NCI-H748 (cell line): Measurements from ENCODE around the gene FBH1.
A peak's percentile ranks its signal among the peaks of the same experiment; 100 is the strongest.

Experiments used
- DNase-seq: peaks from one replicate; lab custom pipeline; 2025; ENCODE audit not compliant: unreplicated experiment; lab: John Stamatoyannopoulos, UW

Gene FBH1

DNA sequence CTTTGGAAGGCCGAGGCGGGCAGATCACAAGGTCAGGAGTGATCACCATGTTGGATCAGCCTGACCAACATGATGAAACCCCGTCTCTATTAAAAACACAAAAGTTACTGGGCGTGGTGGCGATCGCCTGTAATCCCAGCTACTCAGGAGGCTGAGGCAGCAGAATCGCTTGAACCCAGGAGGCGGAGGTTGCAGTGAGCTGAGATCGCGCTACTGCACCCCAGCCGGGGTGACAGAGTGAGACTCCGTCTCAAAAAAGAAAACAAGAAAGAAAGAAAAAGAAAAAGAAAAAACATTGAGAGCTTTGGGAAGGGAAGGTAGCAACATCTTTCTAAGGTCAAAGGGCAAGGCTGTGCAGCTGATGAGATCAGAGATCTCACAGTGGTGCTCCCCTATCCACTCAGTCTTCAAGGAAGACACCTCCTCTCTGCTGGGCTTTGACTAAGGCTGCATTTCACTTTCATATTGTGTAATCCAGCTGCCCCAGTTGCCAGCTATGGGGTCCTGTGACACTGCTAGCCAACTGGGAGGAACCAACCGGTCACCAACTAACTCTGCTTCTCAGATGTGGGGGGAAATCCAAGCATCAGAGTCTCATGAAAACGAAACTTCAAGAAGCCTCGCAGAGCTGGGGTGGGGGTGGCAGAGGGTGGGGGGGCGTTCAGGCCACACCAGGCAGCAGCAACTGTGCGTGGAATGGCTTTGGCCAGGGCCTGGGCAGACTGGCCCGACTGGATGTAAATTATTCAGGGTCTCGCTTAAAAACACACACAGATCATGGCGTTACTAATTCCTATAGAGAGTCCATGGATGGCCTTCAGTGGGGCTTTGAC is 85.8 kb downstream of the FBH1 start:
- DNase-seq: no peak

DNA sequence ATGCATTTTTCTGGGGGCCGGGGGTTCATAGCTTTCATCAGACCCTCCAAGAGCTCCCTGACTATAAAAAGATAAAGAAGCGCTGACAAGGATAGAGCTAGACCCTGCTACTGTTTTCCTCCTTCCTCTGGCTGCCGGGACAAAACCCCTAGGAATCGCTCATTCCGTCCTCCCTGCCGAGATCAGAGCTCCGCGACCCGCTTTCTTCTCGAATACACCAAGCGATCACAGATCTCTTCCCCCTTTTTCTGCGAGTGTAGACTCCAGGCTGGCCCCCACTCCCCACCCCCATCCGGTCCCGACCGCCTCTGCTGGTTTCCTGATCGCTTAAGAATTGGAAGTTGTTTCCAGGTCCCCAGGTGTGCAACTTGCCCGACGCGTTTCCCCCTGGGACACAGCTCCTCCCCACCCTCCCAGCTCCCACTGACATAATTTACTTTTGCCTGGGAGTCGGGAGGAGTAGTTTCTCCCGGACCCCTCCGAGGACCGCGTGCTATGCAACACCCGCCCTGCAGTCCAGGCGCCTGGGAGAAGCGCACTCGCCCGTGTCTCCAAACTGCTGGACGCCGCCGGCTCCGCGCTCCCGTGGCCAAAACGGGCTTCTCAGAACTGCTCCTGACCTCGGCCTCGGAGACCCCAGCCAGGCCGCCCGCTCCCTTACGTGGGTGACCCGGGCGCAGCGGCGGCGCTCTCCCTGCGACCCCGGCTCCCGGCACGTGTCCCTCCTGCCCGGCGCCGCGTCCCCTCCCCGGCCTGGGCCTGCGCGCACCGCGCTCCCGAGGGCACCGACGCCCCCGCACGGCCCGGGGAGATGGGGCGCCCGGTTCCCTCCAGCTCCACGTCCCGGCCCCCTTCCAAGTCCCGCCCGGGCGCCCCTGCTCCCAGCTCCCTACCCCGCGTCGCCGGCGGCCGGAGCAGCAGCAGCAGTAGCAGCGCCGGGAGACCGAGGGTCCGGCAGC is 86.7 kb downstream of the FBH1 start:
- DNase-seq: peak; percentile 31

DNA sequence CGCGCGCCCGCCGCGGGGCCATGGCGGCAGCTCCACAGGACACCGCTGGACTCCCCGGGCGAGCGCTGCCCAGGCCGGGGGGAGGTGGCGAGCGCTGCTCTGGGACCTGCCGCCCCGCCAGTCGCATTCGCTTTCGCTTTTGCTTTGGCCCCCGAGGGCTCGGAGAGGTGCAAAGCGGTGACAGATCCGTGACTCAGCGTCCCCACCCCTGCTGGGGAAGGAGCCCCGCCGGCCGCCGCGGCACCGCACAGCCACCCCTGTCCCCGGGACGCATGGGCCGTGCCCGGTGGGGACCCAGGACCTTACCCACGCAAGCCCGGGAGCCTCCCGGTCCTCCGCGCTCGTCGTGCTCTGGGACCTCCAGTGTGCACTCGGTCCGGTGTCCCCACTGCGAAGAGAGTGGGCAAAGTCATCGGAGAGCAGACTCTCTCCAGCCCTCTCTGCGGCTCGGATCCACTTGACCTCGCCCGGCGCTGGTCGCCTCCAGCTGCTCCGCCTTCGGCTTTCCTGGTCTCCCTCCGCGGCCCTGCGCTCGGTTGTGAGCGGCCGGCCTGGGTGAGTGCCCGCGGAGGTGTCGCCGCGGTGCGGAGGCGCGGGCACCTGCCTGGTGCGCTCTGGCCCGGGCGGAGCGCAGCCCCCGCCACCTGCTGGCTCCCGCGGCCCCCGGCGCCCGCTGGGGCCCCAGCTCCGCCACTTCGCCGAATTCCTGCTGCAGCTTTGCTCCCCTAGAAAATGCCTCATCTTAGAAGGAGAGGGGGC is 87.6 kb downstream of the FBH1 start, which contains the start of gene IL15RA:
IL15RA (minus strand) TSS at position 73 of the 759 bp plus-strand sequence; CDS start at position 22, 51 bp downstream.
- DNase-seq: peak; percentile 77

DNA sequence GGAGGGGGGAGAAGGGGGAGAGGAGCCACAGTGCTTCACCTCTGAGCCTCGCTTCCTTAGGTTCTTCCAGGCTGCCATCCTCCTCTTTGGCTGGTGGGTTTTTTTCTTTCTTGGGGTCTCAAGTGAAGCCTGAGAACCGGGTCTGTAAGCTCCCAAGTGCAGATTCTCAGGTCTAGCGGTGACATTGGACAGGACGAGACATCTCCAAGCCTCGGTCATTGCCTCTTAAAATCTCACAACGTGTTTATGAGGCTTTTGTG is 88.1 kb downstream of the FBH1 start:
- DNase-seq: no peak

DNA sequence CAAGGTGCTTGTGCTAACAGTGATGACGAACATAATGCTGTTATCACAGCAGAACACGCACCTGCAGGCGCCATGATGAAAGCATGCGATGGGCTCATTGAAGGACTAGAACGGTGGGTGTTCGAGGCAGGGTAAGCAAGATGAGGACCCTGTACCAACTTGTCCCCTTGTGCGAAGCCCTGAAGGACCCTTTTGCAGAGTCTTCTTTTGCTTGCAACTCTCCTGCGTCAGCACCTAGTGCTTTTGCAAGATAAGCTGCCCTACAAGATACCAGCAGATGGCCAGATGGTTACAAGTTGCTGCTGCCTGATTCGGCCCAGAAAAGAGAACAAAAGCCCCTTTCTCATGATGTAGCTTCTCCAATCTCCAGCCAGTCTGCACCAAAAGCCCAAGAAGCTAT is 91.5 kb downstream of the FBH1 start:
- no peak for DNase-seq

DNA sequence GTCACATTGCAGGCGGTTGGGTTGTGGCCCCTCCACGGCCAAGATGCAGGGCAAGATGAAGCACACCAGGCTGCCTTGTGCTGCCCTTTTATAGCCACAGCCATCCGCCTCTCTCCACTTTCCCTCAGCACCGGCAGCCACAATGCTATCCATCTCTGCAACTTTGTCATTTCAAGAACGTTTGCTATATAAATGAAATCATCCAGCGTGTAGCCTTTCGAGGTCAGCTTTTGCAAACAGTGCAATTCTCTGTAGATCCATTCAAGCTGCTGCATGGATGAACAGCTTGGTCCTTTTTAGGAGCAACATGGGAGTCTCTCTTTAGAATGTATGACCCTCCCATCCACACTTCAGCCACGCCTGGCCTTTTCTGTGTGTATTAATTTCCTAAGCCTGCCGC is 93.7 kb downstream of the FBH1 start:
- DNase-seq: no peak

DNA sequence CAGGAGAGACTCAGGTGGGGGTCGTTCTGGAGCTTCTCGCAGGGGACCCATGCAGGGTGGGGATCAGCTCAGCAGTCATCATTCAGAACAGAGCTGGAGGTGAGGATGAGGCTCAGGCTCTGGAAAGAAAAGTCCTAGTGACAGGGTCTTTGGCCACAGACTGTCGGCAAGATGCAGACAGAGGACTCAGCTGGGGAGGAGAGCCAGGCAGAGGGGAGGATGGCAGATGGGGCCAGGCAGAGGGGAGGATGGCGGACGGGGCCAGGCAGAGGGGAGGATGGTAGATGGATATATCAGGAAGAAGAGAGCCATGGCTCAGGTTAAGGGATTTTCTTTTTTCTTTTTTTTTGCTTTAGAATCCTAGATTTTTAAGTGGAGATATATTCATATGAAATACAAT is 95.0 kb downstream of the FBH1 start:
- DNase-seq: no peak
